ENCODE measurements around the gene APC2. TPM values are rescaled to one million over a fixed set of nuclear protein-coding genes. Genes with fewer than 3 reads are reported as not detected.

Gene APC2
- total and polyA plus RNA-seq, 2 donors (not counting 1 experiment from before 2014, with no cell fraction given), result 0.12 to 0.16 TPM

DNA sequence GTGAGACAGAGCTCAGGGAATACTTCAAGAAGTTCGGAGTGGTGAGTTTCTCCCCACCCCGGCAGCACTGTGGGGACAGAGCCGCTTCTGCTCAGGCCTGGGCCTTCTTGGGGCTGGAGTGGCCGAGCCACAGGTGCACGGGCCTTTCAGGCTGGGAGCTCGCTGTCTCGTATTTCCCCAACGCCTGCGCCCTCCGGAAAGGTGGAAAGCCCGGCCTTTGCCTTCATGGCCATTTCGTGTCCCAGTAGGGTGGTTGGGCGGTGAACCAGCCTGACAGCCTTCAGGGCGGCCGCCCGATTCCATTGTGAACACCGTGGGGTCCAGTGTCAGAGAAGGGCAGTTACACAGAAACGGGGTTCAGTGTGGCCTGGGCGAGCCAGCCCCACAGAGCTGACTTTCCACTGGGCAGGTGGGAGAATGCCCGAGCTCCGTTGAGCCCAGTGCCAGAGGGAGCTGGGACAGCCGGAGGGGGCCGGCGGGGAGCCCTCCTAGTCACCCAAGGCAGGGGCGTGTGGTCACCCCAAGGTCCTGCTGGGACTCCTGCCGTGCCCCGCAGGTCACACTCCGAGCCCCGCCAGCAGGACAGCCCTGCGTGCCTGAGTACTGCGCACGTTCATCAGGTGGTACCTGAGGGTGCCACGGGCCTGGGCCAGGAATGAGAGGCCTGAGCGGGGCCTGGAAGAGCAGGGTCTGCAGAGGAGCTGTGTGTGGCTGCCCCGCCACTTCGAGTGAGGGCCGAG is 28.5 kb upstream of the APC2 start:
- no peaks in the 10 kb centered on the region for H3K27me3 ChIP-seq (replicated peaks in 1 of 4; ENCODE audit: control extremely low read depth in 1 of 4, control insufficient read depth in 3 of 4, insufficient read depth in 4 of 4, low read length in 3 of 4)
- no peaks in the 10 kb centered on the region for H3K27me3 Mint-ChIP-seq
- no peak overlapping the region for H3K9ac ChIP-seq (ENCODE audit: low read length)
- H2AFZ ChIP-seq (ENCODE audit: insufficient read depth, low read depth, low read length, poor library complexity, severe bottlenecking), result no peak overlapping the region
- ATAC-seq (ENCODE audit: low read depth) (no peak), DNase-seq (no peak)
- no peak overlapping the region for H3K4me2 ChIP-seq (replicated peaks; ENCODE audit: low read depth, low read length, poor library complexity, severe bottlenecking)
- H4K20me1 ChIP-seq (ENCODE audit: control insufficient read depth, insufficient read depth, low read length, poor library complexity, severe bottlenecking), result peaks cover 94% of the 10 kb centered on the region
- POLR2A ChIA-PET, result no interaction called here
- H3K4me3 Mint-ChIP-seq, result no peak overlapping the region
- H3K4me1 Mint-ChIP-seq, result peaks cover 4% of the 10 kb centered on the region
- TF ChIP-seq EZH2 (IDR thresholded peaks at IDR 0.05; ENCODE audit: borderline replicate concordance, insufficient read depth, low read depth, low read length, poor library complexity, severe bottlenecking), result no peak
- TF ChIP-seq, protein P1, sequence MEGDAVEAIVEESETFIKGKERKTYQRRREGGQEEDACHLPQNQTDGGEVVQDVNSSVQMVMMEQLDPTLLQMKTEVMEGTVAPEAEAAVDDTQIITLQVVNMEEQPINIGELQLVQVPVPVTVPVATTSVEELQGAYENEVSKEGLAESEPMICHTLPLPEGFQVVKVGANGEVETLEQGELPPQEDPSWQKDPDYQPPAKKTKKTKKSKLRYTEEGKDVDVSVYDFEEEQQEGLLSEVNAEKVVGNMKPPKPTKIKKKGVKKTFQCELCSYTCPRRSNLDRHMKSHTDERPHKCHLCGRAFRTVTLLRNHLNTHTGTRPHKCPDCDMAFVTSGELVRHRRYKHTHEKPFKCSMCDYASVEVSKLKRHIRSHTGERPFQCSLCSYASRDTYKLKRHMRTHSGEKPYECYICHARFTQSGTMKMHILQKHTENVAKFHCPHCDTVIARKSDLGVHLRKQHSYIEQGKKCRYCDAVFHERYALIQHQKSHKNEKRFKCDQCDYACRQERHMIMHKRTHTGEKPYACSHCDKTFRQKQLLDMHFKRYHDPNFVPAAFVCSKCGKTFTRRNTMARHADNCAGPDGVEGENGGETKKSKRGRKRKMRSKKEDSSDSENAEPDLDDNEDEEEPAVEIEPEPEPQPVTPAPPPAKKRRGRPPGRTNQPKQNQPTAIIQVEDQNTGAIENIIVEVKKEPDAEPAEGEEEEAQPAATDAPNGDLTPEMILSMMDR (IDR thresholded peaks at IDR 0.05), result no peak
- no peaks in the 10 kb centered on the region for H3K9me3 Mint-ChIP-seq (ENCODE audit: insufficient read depth)
- peaks cover 0 to under 1% of the 10 kb centered on the region in 2 donors for H3K4me1 ChIP-seq (ENCODE audit: control insufficient read depth in 2 of 2, insufficient read depth in 2 of 2, low read length in 2 of 2)
- H3K27ac ChIP-seq (ENCODE audit: low read length in 2 of 2), result no peak overlapping the region
- CTCF ChIA-PET, result interaction anchor here (1.0 kb wide), 1 partner anchor 15 kb away, joined by 4 read pairs; no protein-coding TSS in a partner anchor
- peaks cover 0 to 83% of the 10 kb centered on the region in 2 experiments for H3K36me3 ChIP-seq (replicated peaks in 1 of 2; ENCODE audit: control extremely low read depth in 1 of 2, control insufficient read depth in 1 of 2, extremely low read depth in 1 of 2, insufficient read depth in 2 of 2, low read length in 1 of 2)
- no peak overlapping the region for H3K27ac Mint-ChIP-seq
- WGBS (ENCODE audit: insufficient coverage), result over 99% methylated on average over 37 of the region's 37 CpGs
- H3K9me3 ChIP-seq (ENCODE audit: control extremely low read depth in 1 of 3, control insufficient read depth in 2 of 3, insufficient read depth in 1 of 3, low read length in 2 of 3), result no peaks in the 10 kb centered on the region
- intact Hi-C loops (cut with micrococcal nuclease), result no loop called here
- no peak overlapping the region for H3K4me3 ChIP-seq (ENCODE audit: control extremely low read depth in 1 of 5, extremely low read depth in 1 of 5, insufficient read depth in 1 of 5, low read depth in 2 of 5, low read length in 4 of 5)
- H3K79me2 ChIP-seq (ENCODE audit: control insufficient read depth, insufficient read depth, low read length), result peaks cover 81% of the 10 kb centered on the region

DNA sequence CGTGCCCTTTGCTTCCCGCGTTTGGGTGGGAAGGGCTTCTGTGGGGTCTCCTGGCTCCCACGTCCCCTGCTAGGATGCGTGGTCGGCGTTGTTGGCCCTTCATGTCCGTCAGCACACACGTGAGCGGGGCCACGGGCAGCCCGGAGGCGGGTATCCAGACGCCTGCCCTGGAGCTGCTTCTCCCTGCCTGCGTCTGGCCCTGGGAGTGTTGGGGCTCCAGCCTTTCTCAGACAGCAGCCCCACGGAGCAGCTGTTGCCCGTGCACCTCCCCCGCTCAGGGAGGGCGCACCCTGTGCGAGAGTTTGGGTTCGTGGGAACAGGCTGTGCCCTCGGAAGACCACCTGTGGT is 28.0 kb upstream of the APC2 start:
- Histone ChIP-seq H4K20me1 (ENCODE audit: control insufficient read depth, insufficient read depth, low read length, poor library complexity, severe bottlenecking) (peaks cover 94% of the 10 kb centered on the region), H3K27me3 (replicated peaks in 1 of 4; ENCODE audit: control extremely low read depth in 1 of 4, control insufficient read depth in 3 of 4, insufficient read depth in 4 of 4, low read length in 3 of 4) (no peaks in the 10 kb centered on the region), H3K27ac (ENCODE audit: low read length in 2 of 2) (no peak overlapping the region), H3K4me1 (ENCODE audit: control insufficient read depth in 2 of 2, insufficient read depth in 2 of 2, low read length in 2 of 2) (no peaks in the 10 kb centered on the region), H3K9ac (ENCODE audit: low read length) (no peak overlapping the region), H3K9me3 (ENCODE audit: control extremely low read depth in 1 of 3, control insufficient read depth in 2 of 3, insufficient read depth in 1 of 3, low read length in 2 of 3) (no peaks in the 10 kb centered on the region), H2AFZ (ENCODE audit: insufficient read depth, low read depth, low read length, poor library complexity, severe bottlenecking) (no peak overlapping the region), H3K36me3 (replicated peaks in 1 of 2; ENCODE audit: control extremely low read depth in 1 of 2, control insufficient read depth in 1 of 2, extremely low read depth in 1 of 2, insufficient read depth in 2 of 2, low read length in 1 of 2) (peaks cover 0 to 80% of the 10 kb centered on the region in 2 experiments), H3K4me3 (ENCODE audit: control extremely low read depth in 1 of 5, extremely low read depth in 1 of 5, insufficient read depth in 1 of 5, low read depth in 2 of 5, low read length in 4 of 5) (no peak overlapping the region), H3K79me2 (ENCODE audit: control insufficient read depth, insufficient read depth, low read length) (peaks cover 76% of the 10 kb centered on the region), H3K4me2 (replicated peaks; ENCODE audit: low read depth, low read length, poor library complexity, severe bottlenecking) (no peak overlapping the region)
- DNase-seq (no peak), ATAC-seq (ENCODE audit: low read depth) (no peak)
- CTCF ChIA-PET, result no interaction called here
- no peak for TF ChIP-seq EZH2 (IDR thresholded peaks at IDR 0.05; ENCODE audit: borderline replicate concordance, insufficient read depth, low read depth, low read length, poor library complexity, severe bottlenecking)
- TF ChIP-seq, protein P1 (IDR thresholded peaks at IDR 0.05), result no peak
- WGBS (ENCODE audit: insufficient coverage), result 97% methylated on average over 22 of the region's 22 CpGs
- no peaks in the 10 kb centered on the region for H3K9me3 Mint-ChIP-seq (ENCODE audit: insufficient read depth)
- no peak overlapping the region for H3K27ac Mint-ChIP-seq
- no peaks in the 10 kb centered on the region for H3K27me3 Mint-ChIP-seq
- H3K4me3 Mint-ChIP-seq, result no peak overlapping the region
- intact Hi-C loops (cut with micrococcal nuclease), result no loop called here
- H3K4me1 Mint-ChIP-seq, result peaks cover 4% of the 10 kb centered on the region
- POLR2A ChIA-PET, result no interaction called here
